Naive thymus-derived CD4-positive, alpha-beta T cell (primary cell): ENCODE measurements around the gene LEFTY1. TPM values are rescaled to one million over a fixed set of nuclear protein-coding genes. Genes with fewer than 3 reads are reported as not detected.
A peak's percentile ranks its signal among the peaks of the same experiment; 100 is the strongest.

Experiments
- ATAC-seq: fragments of 150-1000 bp; cut with Tn5 transposase; 2 replicates; pipeline ENCODE4 v1.10.0; 2021; ENCODE audit warnings: mild to moderate bottlenecking, moderate library complexity
- CTCF ChIA-PET: fragments of 350-600 bp; sonication (Branson Sonifier 250); formaldehyde crosslinking; loops from one replicate; lab custom pipeline; 2021; ENCODE audit warnings: antibody characterized with exemption; lab: Charles Lee
- POLR2A ChIA-PET: fragments of 350-600 bp; sonication (Branson Sonifier 250); formaldehyde crosslinking; loops from one replicate; lab custom pipeline; 2021; ENCODE audit warnings: antibody characterized with exemption, inconsistent platforms; lab: Charles Lee
- DNase-seq, 9 donors: peaks; one replicate each; pipeline versions ENCODE4 v3.0.0 to v3.0.0-alpha.2; 2020 to 2022; ENCODE audit warnings: mixed read lengths in 1 of 9
- H3K27ac ChIP-seq: one replicate; pipeline ENCODE4 v1.7.0; 2013; ENCODE audit warnings: mild to moderate bottlenecking, low read depth, low read length, moderate library complexity
- H3K27me3 ChIP-seq, 2 donors: one replicate each; pipeline ENCODE4 v1.7.0; 2013; ENCODE audit warnings: low read length in 2 of 2, mild to moderate bottlenecking in 2 of 2, moderate library complexity in 2 of 2; ENCODE audit not compliant: control insufficient read depth in 2 of 2, insufficient read depth in 2 of 2
- H3K36me3 ChIP-seq, 3 experiments: 1 replicate in 2 of 3; 2 replicates in 1 of 3; pipeline ENCODE4 v1.7.0; 2013; ENCODE audit warnings: low read length in 3 of 3, mild to moderate bottlenecking in 3 of 3, moderate library complexity in 1 of 3; ENCODE audit not compliant: insufficient read depth in 3 of 3, control insufficient read depth in 2 of 3
- H3K4me1 ChIP-seq, 2 donors: one replicate each; pipeline ENCODE4 v1.7.0; 2013; ENCODE audit warnings: low read length in 2 of 2, mild to moderate bottlenecking in 2 of 2, moderate library complexity in 1 of 2; ENCODE audit not compliant: control insufficient read depth in 2 of 2, insufficient read depth in 2 of 2
- H3K4me3 ChIP-seq: 2 replicates; pipeline ENCODE4 v1.7.0; 2013; ENCODE audit warnings: mild to moderate bottlenecking, low read length
- H3K9me3 ChIP-seq, 3 experiments: 1 replicate in 2 of 3; 2 replicates in 1 of 3; pipeline ENCODE4 v1.7.0; 2013; ENCODE audit warnings: low read length in 3 of 3; ENCODE audit not compliant: control insufficient read depth in 2 of 3
- H3K27ac Mint-ChIP-seq, 9 donors: one replicate each; pipeline ENCODE4 v1.8.0; 2020 to 2022; ENCODE audit warnings: mixed read lengths in 9 of 9, mild to moderate bottlenecking in 8 of 9, moderate library complexity in 5 of 9, inconsistent platforms in 2 of 9
- H3K27me3 Mint-ChIP-seq, 5 donors: one replicate each; pipeline ENCODE4 v1.8.0; 2021 to 2022; ENCODE audit warnings: mixed read lengths in 5 of 5, mild to moderate bottlenecking in 1 of 5
- H3K36me3 Mint-ChIP-seq, 5 donors: one replicate each; pipeline ENCODE4 v1.8.0; 2020 to 2022; ENCODE audit warnings: mixed read lengths in 5 of 5, mild to moderate bottlenecking in 3 of 5, inconsistent platforms in 1 of 5
- H3K4me1 Mint-ChIP-seq, 7 donors: one replicate each; pipeline ENCODE4 v1.8.0; 2020 to 2022; ENCODE audit warnings: mixed read lengths in 7 of 7, mild to moderate bottlenecking in 3 of 7, inconsistent platforms in 1 of 7
- H3K4me3 Mint-ChIP-seq, 10 donors: one replicate each; pipeline ENCODE4 v1.8.0; 2020 to 2022; ENCODE audit warnings: mild to moderate bottlenecking in 10 of 10, mixed read lengths in 10 of 10, moderate library complexity in 6 of 10, inconsistent platforms in 2 of 10
- H3K9me3 Mint-ChIP-seq, 11 donors: one replicate each; pipeline ENCODE4 v1.8.0; 2020 to 2022; ENCODE audit warnings: mixed read lengths in 11 of 11, mild to moderate bottlenecking in 4 of 11, inconsistent platforms in 1 of 11, moderate library complexity in 1 of 11
- intact Hi-C, 2 donors: fragments of 100-400 bp; cut with micrococcal nuclease; formaldehyde crosslinking; loops; one replicate each; pipeline ENCODE4 v1.15.1; 2023
- polyA plus RNA-seq, 2 donors: library from polyadenylated mRNA; unstranded; fragments of 300-500 nt; fragmentation: Illumina TruSeq; gene quantifications; one replicate each; pipeline ENCODE4 v1.2.3, GENCODE V29; 2021
- total RNA-seq, 6 experiments: library from RNA in 5 of 6; stranded (reverse) in 5 of 6; gene quantifications; 1 replicate in 5 of 6; 2 replicates in 1 of 6; pipeline ENCODE4 v1.2.3 and lab custom pipeline; 2021 to 2026

LEFTY1 gene
- total and polyA plus RNA-seq, 7 experiments from 2014 or later, result 0.84 to 0.85 TPM; not detected in 5

DNA sequence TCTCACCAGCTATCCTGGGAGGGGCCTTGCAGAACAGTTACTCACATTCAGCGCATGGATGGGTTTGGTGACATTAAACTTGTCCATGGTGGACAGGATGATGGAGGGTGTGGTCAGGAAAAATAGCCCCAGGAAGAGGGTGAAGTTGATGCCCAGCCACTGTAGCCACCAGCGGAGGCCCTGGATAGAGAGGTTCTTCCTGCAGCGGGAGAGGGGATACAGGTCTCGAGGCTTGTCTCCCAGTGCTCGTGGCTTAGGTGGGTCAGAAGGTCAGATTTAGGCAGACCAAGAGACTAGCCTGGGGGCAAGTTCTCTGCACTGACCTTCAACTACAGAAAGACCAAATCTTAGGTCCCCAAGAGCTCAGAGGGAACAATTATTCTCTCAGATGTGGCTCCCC lies 29.8 kb downstream of the LEFTY1 start:
- H3K4me1 ChIP-seq, result no peaks in the 10 kb centered on the region
- ATAC-seq (no peak), DNase-seq (no peak)
- H3K36me3 ChIP-seq, result peaks cover 45 to 100% (median 55%) of the 10 kb centered on the region in 3 experiments
- intact Hi-C loops, result no loop called here
- Mint-ChIP-seq H3K27ac (peak overlapping the region in 3 of 9 donors; percentile 43 to 87 (median 76)), H3K4me1 (peaks cover 10 to 22% (median 16%) of the 10 kb centered on the region in 7 donors), H3K9me3 (no peaks in the 10 kb centered on the region), H3K36me3 (peaks cover 14 to 68% (median 36%) of the 10 kb centered on the region in 5 donors), H3K27me3 (no peaks in the 10 kb centered on the region), H3K4me3 (no peak overlapping the region)
- ChIA-PET CTCF (interaction anchor here (0.5 to 2.3 kb wide), 3 partner anchors 25 to 127 kb away, joined by 6 to 7 read pairs (median 7); no protein-coding TSS in a partner anchor), POLR2A (interaction anchor here (0.6 to 4.5 kb wide), 7 partner anchors 11 to 124 kb away, joined by 3 to 32 read pairs (median 3); partner anchors contain the start of gene TMEM63A)
- peak overlapping the region; percentile 6 for H3K27ac ChIP-seq
- H3K4me3 ChIP-seq, result no peak overlapping the region
- no peaks in the 10 kb centered on the region for H3K27me3 ChIP-seq
- H3K9me3 ChIP-seq, result no peaks in the 10 kb centered on the region

DNA sequence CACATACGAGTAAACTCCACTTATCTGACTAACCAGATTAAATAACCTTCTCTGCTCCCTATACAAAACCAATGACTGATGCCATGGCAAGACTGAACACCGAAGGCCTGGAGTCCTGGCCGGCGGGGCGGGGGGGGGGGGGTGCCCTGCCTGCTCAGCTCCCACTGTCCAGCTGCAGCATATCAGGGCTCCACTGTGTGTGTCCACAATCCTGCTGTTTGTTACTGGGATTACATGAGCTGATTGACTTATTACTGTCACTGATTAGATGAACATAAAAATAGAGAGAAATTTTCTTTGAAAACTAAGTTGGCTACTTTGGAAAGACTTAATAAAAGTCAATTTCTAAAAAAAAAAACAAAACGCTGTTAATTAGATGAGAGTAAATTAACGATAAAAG lies 31.7 kb downstream of the LEFTY1 start:
- DNase-seq, result no peak
- no peak overlapping the region for H3K4me3 Mint-ChIP-seq
- POLR2A ChIA-PET, result interaction anchor here (0.5 to 4.5 kb wide), 7 partner anchors 24 to 81 kb away, joined by 3 to 32 read pairs (median 4); partner anchors contain the start of gene TMEM63A
- peaks cover 16 to 75% (median 40%) of the 10 kb centered on the region in 5 donors for H3K36me3 Mint-ChIP-seq
- Histone ChIP-seq H3K27me3 (no peaks in the 10 kb centered on the region), H3K27ac (no peak overlapping the region), H3K4me3 (no peak overlapping the region), H3K4me1 (peaks cover 0 to 6% of the 10 kb centered on the region in 2 donors), H3K9me3 (no peaks in the 10 kb centered on the region), H3K36me3 (peaks cover 44 to 100% (median 52%) of the 10 kb centered on the region in 3 experiments)
- H3K27ac Mint-ChIP-seq, result peak overlapping the region in 4 of 9 donors; percentile 9 to 64 (median 44)
- H3K27me3 Mint-ChIP-seq, result no peaks in the 10 kb centered on the region
- peaks cover 14 to 38% (median 27%) of the 10 kb centered on the region in 7 donors for H3K4me1 Mint-ChIP-seq
- no peak for ATAC-seq
- CTCF ChIA-PET, result interaction anchor here (0.6 to 1.0 kb wide), 2 partner anchors 9 to 10 kb away, joined by 3 read pairs; no protein-coding TSS in a partner anchor
- intact Hi-C loops, result no loop called here
- no peaks in the 10 kb centered on the region for H3K9me3 Mint-ChIP-seq

DNA sequence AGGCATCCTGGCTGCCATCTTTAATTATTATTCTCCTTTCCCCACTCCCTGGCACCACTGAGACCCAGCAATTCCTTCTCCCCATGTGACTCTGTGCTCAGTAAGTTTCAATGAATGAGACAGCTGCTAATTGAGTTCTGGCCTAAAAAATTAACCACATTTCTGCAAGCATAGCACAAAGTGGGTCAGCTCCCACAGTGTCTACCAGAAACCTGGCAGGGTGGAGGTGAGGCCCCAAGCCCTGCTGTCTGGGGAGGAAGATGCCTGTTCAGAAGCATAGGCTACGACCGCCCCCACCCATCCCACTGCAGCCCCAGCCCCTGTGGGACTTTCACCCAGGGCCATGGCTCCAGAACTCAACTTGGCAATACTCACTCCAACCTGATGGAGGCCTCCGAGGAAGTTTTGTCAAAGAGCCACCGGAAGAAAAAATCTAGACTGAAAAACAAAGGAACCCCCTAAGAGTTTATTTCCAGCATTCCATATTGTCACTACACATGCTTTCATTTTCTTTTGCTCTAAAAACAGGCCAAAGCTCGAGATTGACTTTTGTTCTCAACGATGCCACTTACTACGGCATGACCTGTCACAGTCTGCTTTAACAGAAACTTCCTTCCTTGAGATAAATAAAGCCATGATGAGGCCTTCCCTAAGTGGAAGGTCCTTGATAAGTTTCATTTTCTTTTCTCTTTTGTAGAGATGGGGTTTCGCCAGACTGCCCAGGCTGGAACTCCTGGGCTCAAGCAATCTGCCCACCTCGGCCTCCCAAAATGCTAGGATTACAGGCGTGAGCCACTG lies 33.2 kb downstream of the LEFTY1 start:
- no peak overlapping the region for H3K4me3 Mint-ChIP-seq
- H3K36me3 Mint-ChIP-seq, result peaks cover 17 to 75% (median 42%) of the 10 kb centered on the region in 5 donors
- H3K4me1 ChIP-seq, result peaks cover 0 to 12% of the 10 kb centered on the region in 2 donors
- no peak overlapping the region for H3K27ac ChIP-seq
- DNase-seq (no peak), ATAC-seq (no peak)
- peaks cover 22 to 51% (median 33%) of the 10 kb centered on the region in 7 donors for H3K4me1 Mint-ChIP-seq
- H3K9me3 Mint-ChIP-seq, result peaks cover 0 to 2% (median 0%) of the 10 kb centered on the region in 11 donors
- peaks cover 31 to 100% (median 36%) of the 10 kb centered on the region in 3 experiments for H3K36me3 ChIP-seq
- ChIA-PET POLR2A (interaction anchor here (0.9 to 1.6 kb wide), 3 partner anchors 10 to 27 kb away, joined by 3 to 6 read pairs (median 6); no protein-coding TSS in a partner anchor), CTCF (no interaction called here)
- intact Hi-C loops, result loop anchor here in 1 of 2 donors (1.0 kb wide), 1 partner anchor 9 kb away; no protein-coding TSS in a partner anchor
- no peaks in the 10 kb centered on the region for H3K9me3 ChIP-seq
- no peak overlapping the region for H3K4me3 ChIP-seq
- H3K27me3 Mint-ChIP-seq, result no peaks in the 10 kb centered on the region
- H3K27me3 ChIP-seq, result no peaks in the 10 kb centered on the region
- H3K27ac Mint-ChIP-seq, result peak overlapping the region in 7 of 9 donors; percentile 36 to 81 (median 69)

DNA sequence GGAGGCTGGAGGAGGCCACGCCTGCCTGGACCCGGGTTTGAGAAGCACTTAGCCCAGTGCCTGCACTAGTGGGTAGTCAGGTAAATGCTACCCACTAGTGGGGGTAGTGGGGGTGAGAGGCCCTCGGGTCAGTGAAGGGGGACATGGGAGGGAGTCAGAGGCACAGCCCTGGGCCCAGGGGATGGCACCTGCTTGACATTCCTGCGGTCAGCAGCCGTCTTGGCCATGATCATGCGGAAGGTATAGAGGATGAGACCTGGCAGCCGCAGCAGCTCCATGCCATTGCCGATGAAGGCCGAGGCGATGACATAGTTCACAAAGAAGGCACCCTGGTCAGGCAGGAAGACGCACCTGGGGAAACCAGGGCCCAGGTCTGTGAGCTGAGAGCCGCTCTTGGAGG lies 35.5 kb downstream of the LEFTY1 start:
- Histone ChIP-seq H3K4me3 (no peak overlapping the region), H3K9me3 (no peaks in the 10 kb centered on the region), H3K36me3 (peaks cover 30 to 98% (median 32%) of the 10 kb centered on the region in 3 experiments), H3K4me1 (peaks cover 19 to 35% of the 10 kb centered on the region in 2 donors), H3K27me3 (no peaks in the 10 kb centered on the region), H3K27ac (no peak overlapping the region)
- Mint-ChIP-seq H3K4me3 (no peak overlapping the region), H3K27ac (peak overlapping the region in 4 of 9 donors; percentile 59 to 98 (median 72)), H3K9me3 (peaks cover 0 to 2% (median 0%) of the 10 kb centered on the region in 11 donors), H3K36me3 (peaks cover 14 to 71% (median 35%) of the 10 kb centered on the region in 5 donors), H3K4me1 (peaks cover 33 to 65% (median 52%) of the 10 kb centered on the region in 7 donors), H3K27me3 (no peaks in the 10 kb centered on the region)
- CTCF ChIA-PET, result interaction anchor here (1.4 kb wide), 1 partner anchor 58 kb away, joined by 3 read pairs; no protein-coding TSS in a partner anchor
- no peak for DNase-seq
- intact Hi-C loops, result no loop called here
- POLR2A ChIA-PET, result interaction anchor here (1.4 to 2.3 kb wide), 2 partner anchors 13 to 28 kb away, joined by 4 to 7 read pairs; partner anchors contain the start of gene TMEM63A
- no peak for ATAC-seq

DNA sequence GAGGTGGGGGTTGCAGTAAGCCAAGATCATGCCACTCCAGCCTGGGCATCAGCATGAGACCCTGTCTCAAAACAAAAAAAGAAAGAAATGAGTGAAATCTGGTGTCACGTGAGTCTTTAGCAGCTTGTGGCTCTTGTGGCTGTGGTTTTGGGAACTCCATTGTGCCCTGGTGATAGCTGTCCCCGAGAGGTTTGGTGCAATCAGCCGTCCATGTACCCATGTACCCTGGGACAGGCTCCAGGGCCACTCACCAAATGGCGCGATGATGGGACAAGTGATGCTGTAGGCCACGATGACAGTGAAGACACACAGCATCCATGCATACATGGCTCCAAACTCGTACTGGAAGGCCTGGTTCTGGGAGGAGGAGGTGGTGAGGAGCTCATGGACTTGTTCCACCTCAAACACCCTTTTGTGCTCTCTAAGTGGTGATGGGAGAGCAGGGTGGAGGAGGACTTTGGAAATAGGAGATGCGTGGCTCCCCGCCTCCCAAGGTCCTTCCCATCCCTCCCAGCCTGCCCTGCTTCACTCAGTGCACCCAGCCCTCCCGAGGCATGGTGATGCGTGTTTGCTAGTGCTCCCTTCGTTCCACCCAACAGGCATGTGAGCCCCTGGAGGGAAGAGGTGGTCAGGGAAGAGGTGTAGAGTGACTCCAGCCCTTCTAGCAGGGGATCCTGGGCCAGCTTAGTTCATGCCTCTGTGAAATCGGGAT lies 36.4 kb downstream of the LEFTY1 start:
- H3K36me3 Mint-ChIP-seq, result peaks cover 14 to 68% (median 32%) of the 10 kb centered on the region in 5 donors
- DNase-seq (no peak), ATAC-seq (no peak)
- H3K27me3 Mint-ChIP-seq, result no peaks in the 10 kb centered on the region
- POLR2A ChIA-PET, result interaction anchor here (0.9 to 2.3 kb wide), 5 partner anchors 9 to 74 kb away, joined by 3 to 7 read pairs (median 4); partner anchors contain the start of genes PYCR2 and TMEM63A
- peak overlapping the region in 7 of 9 donors; percentile 59 to 98 (median 78) for H3K27ac Mint-ChIP-seq
- H3K36me3 ChIP-seq, result peaks cover 30 to 98% (median 36%) of the 10 kb centered on the region in 3 experiments
- H3K4me1 ChIP-seq, result peaks cover 28 to 43% of the 10 kb centered on the region in 2 donors
- no peak overlapping the region for H3K4me3 Mint-ChIP-seq
- CTCF ChIA-PET, result interaction anchor here (1.4 kb wide), 1 partner anchor 59 kb away, joined by 3 read pairs; no protein-coding TSS in a partner anchor
- no peaks in the 10 kb centered on the region for H3K27me3 ChIP-seq
- intact Hi-C loops, result no loop called here
- peaks cover 0 to 2% (median 0%) of the 10 kb centered on the region in 11 donors for H3K9me3 Mint-ChIP-seq
- H3K27ac ChIP-seq, result peak overlapping the region; percentile 3
- no peaks in the 10 kb centered on the region for H3K9me3 ChIP-seq
- peaks cover 39 to 73% (median 54%) of the 10 kb centered on the region in 7 donors for H3K4me1 Mint-ChIP-seq
- H3K4me3 ChIP-seq, result no peak overlapping the region
